Neural progenitor cell (in vitro differentiated cells): ENCODE results near the gene ZNF808.

ENCODE experiments used
- EZH2 ChIP-seq: fragments of 200-600 bp; sonication (generic); IDR thresholded peaks from 2 replicates; pipeline ENCODE4 v1.6.1; 2017; ENCODE audit warnings: antibody characterized with exemption, mild to moderate bottlenecking, moderate library complexity
- TF ChIP-seq, protein P1 (sequence below): fragments of 200-600 bp; sonication (generic); IDR thresholded peaks from 2 replicates; pipeline ENCODE4 v1.5.1; 2017; ENCODE audit warnings: antibody characterized with exemption, mild to moderate bottlenecking

DNA sequence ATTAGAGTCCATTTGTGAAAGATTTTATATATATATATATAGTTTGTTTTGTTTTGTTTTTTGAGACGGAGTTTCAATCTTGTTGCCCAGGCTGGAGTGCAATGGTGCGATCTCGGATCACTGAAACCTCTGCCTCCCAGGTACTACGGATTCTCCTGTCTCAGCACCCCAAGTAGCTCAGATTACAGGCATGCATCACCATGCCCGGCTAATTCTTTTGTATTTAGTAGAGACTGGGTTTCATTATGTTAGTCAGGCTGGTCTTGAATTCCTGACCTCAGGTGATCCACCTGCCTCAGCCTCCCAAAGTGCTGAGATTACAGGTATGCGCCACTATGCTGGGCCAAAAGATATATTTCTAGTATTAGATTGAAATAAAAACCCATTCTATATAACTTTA is 38.7 kb downstream of the ZNF808 start:
- TF ChIP-seq, protein P1, sequence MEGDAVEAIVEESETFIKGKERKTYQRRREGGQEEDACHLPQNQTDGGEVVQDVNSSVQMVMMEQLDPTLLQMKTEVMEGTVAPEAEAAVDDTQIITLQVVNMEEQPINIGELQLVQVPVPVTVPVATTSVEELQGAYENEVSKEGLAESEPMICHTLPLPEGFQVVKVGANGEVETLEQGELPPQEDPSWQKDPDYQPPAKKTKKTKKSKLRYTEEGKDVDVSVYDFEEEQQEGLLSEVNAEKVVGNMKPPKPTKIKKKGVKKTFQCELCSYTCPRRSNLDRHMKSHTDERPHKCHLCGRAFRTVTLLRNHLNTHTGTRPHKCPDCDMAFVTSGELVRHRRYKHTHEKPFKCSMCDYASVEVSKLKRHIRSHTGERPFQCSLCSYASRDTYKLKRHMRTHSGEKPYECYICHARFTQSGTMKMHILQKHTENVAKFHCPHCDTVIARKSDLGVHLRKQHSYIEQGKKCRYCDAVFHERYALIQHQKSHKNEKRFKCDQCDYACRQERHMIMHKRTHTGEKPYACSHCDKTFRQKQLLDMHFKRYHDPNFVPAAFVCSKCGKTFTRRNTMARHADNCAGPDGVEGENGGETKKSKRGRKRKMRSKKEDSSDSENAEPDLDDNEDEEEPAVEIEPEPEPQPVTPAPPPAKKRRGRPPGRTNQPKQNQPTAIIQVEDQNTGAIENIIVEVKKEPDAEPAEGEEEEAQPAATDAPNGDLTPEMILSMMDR: no peak
- no peak for TF ChIP-seq EZH2
